HFF-Myc (cell line): ENCODE data around the gene KRTAP12-1.

Source experiments
- DNase-seq: peaks from one replicate; pipeline ENCODE4 v3.0.0-alpha.2; 2011; ENCODE audit warnings: low read depth; ENCODE audit errors: extremely low read depth
- H3K4me3 ChIP-seq: replicated peaks from 2 replicates; pipeline ENCODE4 v1.5.1; 2011; ENCODE audit warnings: low read depth, mild to moderate bottlenecking, control low read depth, low read length
- TF ChIP-seq, protein P1 (sequence below): IDR thresholded peaks from 2 replicates; pipeline ENCODE4 v1.5.1; 2012; ENCODE audit warnings: mild to moderate bottlenecking, low read depth, low read length, control low read depth; ENCODE audit errors: missing control alignments

The KRTAP12-1 gene

DNA sequence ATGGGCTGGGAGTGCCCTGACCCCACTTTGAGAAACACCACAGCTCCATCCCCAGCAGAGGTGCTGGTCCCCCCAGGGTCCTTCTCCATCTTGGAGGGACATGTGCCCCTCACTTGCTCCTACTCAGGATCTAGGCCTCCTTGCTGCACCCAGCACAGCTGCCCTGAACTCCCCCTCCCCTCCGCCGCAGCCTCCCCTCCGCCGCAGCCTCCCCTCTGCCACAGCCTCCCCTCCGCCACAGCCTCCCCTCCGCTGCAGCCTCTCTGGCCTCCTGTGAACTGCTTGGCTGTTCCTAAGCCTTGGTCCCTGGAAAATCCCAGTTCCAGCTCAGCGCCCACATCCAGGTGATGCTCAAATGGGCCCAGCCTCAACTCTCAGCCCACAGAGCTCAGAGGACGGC, 45.4 kb upstream of the KRTAP12-1 start:
- TF ChIP-seq, protein P1, sequence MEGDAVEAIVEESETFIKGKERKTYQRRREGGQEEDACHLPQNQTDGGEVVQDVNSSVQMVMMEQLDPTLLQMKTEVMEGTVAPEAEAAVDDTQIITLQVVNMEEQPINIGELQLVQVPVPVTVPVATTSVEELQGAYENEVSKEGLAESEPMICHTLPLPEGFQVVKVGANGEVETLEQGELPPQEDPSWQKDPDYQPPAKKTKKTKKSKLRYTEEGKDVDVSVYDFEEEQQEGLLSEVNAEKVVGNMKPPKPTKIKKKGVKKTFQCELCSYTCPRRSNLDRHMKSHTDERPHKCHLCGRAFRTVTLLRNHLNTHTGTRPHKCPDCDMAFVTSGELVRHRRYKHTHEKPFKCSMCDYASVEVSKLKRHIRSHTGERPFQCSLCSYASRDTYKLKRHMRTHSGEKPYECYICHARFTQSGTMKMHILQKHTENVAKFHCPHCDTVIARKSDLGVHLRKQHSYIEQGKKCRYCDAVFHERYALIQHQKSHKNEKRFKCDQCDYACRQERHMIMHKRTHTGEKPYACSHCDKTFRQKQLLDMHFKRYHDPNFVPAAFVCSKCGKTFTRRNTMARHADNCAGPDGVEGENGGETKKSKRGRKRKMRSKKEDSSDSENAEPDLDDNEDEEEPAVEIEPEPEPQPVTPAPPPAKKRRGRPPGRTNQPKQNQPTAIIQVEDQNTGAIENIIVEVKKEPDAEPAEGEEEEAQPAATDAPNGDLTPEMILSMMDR, result no peak
- H3K4me3 ChIP-seq, result no peak overlapping the region
- DNase-seq, result no peak

DNA sequence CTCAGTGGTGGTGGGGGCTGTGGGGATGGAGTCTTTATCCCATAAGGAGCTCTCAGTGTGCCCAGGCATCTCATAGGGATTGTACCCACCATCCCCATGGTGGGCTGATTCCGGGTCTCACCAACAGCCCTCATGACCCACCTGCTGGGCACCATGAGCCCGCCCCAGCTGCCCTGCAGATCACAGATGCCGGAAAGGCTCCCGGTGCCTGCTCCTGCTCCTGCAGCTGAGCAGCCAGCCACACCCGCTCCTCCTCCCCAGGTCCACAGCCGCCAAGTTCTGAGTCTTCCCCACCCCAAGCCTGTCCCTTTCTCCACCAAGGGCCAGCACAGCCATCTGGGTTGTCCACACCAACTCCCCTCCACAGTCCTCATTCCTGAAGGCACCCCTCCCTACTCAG, 44.9 kb upstream of the KRTAP12-1 start:
- TF ChIP-seq, protein P1, result no peak

DNA sequence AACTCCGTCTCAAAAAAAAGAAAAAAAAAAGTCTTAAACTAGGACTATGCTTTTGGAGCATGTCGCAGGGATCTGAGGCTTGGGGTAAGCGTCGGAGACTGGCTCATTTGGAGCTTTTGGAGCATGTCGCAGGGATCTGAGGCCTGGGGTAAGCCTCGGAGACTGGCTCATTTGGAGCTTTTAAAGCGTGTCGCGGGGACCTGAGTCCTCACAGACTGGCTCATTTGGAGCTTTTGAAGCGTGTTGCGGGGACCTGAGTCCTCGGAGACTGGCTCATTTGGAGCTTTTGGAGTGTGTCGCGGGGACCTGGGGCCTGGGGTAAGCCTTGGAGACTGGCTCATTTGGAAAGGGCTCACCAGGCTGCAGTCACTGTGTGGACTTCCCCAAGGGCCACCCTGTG, 43.0 kb upstream of the KRTAP12-1 start:
- TF ChIP-seq, protein P1, result no peak
- DNase-seq, result no peak
- H3K4me3 ChIP-seq, result no peak overlapping the region

More for the DNA sequence above, 44.9 kb upstream of the KRTAP12-1 start:
- no peak for DNase-seq
- H3K4me3 ChIP-seq, result no peak overlapping the region

DNA sequence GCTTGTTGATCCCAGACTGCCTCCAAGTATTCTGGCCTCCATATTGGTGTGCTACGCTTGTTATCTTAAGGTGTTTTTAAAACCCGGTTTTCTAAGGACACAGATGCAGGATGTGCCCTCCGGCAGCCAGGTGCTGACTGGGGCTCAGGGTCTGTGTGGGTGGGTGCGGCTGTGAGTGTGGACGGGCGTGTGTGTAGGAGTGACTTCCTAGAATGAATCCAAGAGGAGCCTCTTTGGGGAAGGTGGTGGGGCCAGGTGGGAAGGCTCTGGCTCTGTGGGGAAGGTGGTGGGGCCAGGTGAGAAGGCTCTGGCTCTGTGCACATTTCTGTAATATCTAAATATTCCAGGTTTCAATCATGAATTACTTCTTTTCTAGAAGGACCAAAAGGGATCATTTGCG, 42.2 kb upstream of the KRTAP12-1 start:
- TF ChIP-seq, protein P1, result no peak
- no peak overlapping the region for H3K4me3 ChIP-seq
- no peak for DNase-seq

DNA sequence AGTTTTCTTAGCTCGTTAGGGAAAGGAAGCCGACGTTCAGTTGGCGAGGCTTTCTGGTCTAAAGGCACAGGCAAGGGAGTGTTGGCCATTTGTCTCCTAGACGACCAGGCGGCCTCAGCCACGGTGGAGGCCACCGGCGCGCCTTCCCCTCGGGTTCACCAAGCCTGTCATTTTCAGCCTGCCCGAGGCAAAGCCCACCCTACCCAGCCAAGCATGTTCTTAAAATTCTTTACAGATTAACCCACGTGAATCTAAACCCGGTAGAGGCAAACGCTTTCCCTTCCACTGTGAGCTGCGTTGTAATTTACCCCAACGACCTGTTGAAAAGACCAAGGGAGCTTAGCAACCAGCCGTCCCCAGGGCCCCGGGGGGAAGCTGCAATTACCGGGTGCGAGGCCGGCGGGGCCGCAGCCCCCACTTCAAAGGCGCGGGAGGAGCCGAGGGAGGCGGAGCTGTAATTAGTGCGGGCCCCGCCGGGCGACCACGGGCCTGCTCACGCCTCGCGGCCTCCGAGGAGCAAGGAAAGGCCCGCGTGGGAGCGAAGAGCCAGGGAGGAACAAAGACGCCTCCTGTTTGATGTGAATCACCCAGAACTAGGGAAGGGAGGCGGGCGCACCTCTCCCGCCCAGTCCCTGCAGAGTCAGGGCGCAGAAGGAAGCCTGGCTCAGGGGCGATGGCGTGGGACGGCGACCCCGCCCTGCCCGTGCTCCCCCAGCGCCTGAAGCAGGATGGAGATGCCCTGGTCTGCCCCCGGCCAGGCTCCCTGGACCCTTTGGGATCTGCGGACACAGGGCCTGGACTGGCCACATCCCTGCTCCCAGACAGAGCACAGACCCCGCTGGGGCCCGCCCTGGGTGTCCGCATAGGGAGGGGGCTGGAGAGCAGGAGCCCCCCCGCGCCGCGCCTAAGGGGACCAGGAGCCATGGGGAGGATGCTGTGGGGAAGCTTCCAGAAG, 41.5 kb upstream of the KRTAP12-1 start:
- TF ChIP-seq, protein P1, result no peak
- no peak overlapping the region for H3K4me3 ChIP-seq

DNA sequence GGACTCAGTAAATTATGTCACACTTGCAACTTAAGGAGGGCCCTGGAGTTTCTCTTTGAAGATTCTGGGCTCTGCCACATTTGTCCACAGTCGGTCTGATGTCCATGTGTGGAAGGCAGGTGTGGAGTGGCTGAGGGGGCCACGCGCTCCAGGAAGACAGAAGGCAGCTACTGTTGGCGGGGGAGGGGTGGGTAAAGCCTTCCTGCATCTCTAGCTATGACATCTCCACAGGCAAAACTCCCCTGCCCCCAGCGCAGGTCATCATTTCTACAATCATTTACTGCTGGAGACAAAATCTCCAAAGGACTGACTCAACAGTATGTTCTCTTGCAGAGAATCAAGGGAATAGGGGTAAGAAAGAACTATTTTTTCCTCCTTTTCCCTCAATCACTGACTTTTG, 40.8 kb upstream of the KRTAP12-1 start:
- DNase-seq, result no peak
- TF ChIP-seq, protein P1, result no peak
- no peak overlapping the region for H3K4me3 ChIP-seq

More for the DNA sequence above, 41.5 kb upstream of the KRTAP12-1 start:
- no peak for DNase-seq

DNA sequence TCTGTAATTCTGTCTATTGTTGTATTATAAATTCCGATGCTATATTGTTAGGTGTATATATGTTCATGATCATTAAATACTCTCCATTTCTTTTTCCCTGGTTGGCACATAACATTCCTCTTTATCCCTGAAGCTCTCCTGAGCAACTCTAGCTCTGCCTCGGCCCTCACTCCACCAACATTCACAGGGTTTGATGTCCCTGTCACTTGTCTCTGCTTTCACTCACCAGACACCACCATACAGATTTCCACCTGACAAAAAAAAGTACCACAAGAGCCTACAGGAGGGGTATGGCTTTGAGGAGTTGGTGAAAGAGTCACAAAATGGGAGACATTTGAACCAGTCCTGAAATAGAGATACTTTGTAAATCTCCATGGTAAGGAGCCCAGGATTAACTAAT, 38.2 kb upstream of the KRTAP12-1 start:
- H3K4me3 ChIP-seq, result no peak overlapping the region
- TF ChIP-seq, protein P1, result no peak

More for the DNA sequence above, 38.2 kb upstream of the KRTAP12-1 start:
- no peak for DNase-seq
